ENCODE data around the gene RPS29.
A peak's percentile ranks its signal among the peaks of the same experiment; 100 is the strongest.
"Not testable (repeated sequence)": the region's sequence is repeated elsewhere in the genome, so short reads cannot be mapped to it uniquely, and the experiment has no call there.

Gene RPS29

GRCh38 chr14:49623387-49623786 is 37.2 kb upstream of the RPS29 start:
- in situ Hi-C loops (cut with HindIII; ENCODE audit: low pct_ligation_motif_present, low sequenced_read_pairs), result no loop called here
- no peak for TF ChIP-seq CTCF (IDR thresholded peaks at IDR 0.05; ENCODE audit: low read depth, low read length, missing control alignments)
- no peak for DNase-seq
- Histone ChIP-seq H3K27ac (no peak overlapping the region), H3K27me3 (replicated peaks) (no peaks in the 10 kb centered on the region), H3K4me3 (ENCODE audit: low read depth, low read length) (no peak overlapping the region), H3K36me3 (replicated peaks) (peaks cover 17% of the 10 kb centered on the region)

GRCh38 chr14:49622022-49622607 is 35.9 kb upstream of the RPS29 start:
- Histone ChIP-seq H3K27ac (no peak overlapping the region), H3K36me3 (replicated peaks) (peaks cover 19% of the 10 kb centered on the region), H3K4me3 (ENCODE audit: low read depth, low read length) (peak overlapping the region; percentile 88), H3K27me3 (replicated peaks) (no peaks in the 10 kb centered on the region)
- in situ Hi-C loops (cut with HindIII; ENCODE audit: low pct_ligation_motif_present, low sequenced_read_pairs), result no loop called here
- no peak for DNase-seq
- TF ChIP-seq CTCF (IDR thresholded peaks at IDR 0.05; ENCODE audit: low read depth, low read length, missing control alignments), result no peak

DNA sequence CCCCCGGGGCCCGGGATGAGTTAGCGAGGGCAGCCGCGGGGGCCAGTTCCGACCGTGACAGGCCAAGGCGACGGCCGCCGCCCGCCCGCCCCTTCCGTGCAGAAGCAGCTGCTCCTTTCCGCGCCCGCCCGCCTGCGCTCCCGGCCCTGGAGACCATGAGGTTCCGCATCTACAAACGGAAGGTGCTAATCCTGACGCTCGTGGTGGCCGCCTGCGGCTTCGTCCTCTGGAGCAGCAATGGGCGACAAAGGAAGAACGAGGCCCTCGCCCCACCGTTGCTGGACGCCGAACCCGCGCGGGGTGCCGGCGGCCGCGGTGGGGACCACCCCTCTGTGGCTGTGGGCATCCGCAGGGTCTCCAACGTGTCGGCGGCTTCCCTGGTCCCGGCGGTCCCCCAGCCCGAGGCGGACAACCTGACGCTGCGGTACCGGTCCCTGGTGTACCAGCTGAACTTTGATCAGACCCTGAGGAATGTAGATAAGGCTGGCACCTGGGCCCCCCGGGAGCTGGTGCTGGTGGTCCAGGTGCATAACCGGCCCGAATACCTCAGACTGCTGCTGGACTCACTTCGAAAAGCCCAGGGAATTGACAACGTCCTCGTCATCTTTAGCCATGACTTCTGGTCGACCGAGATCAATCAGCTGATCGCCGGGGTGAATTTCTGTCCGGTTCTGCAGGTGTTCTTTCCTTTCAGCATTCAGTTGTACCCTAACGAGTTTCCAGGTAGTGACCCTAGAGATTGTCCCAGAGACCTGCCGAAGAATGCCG is 35.1 kb upstream of the RPS29 start:
- Histone ChIP-seq H3K27me3 (replicated peaks) (no peaks in the 10 kb centered on the region), H3K4me3 (ENCODE audit: low read depth, low read length) (peak overlapping the region; percentile 88), H3K27ac (peak overlapping the region; percentile 94), H3K36me3 (replicated peaks) (peaks cover 17% of the 10 kb centered on the region)
- DNase-seq, result peak; percentile 60
- in situ Hi-C loops (cut with HindIII; ENCODE audit: low pct_ligation_motif_present, low sequenced_read_pairs), result no loop called here
- TF ChIP-seq CTCF (IDR thresholded peaks at IDR 0.05; ENCODE audit: low read depth, low read length, missing control alignments), result no peak

GRCh38 chr14:49620182-49621113 is 34.3 kb upstream of the RPS29 start, which contains the start of the genes MGAT2 and RPL36AL:
MGAT2 (plus strand) TSS chr14:49620799; CDS start chr14:49621269, 470 bp downstream.
RPL36AL (minus strand) TSS chr14:49620626; CDS start chr14:49619104, 1,522 bp downstream.
- H3K4me3 ChIP-seq (ENCODE audit: low read depth, low read length), result peak within 1 kb of the TSS; percentile 88
- peaks cover 14% of the 10 kb centered on the region for H3K36me3 ChIP-seq (replicated peaks)
- peak; percentile 56 for TF ChIP-seq CTCF (IDR thresholded peaks at IDR 0.05; ENCODE audit: low read depth, low read length, missing control alignments)
- no peaks in the 10 kb centered on the region for H3K27me3 ChIP-seq (replicated peaks)
- in situ Hi-C loops (cut with HindIII; ENCODE audit: low pct_ligation_motif_present, low sequenced_read_pairs), result no loop called here
- H3K27ac ChIP-seq, result peak within 1 kb of the TSS; percentile 94
- DNase-seq, result peak; percentile 99

DNA sequence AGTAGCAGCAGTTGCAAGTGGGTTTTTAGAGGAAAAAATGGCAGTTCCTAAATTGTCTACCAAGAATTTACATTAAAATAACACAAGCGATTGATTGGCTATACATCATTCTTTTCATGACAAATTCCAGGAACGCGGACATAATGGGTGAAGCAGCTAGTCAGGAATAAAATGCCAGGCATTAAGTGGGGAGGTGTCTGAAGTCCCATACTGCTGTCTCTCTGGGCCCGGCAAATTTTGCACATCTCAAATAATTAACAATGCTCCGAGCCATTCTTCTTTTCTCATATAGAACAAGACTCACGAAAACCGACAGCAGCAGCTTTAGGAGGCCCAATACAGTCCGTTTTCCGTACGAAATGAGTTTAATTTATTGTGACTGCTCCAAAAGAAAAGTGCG is 33.5 kb upstream of the RPS29 start:
- DNase-seq, result no peak
- Histone ChIP-seq H3K4me3 (ENCODE audit: low read depth, low read length) (peak overlapping the region; percentile 88), H3K36me3 (replicated peaks) (peaks cover 14% of the 10 kb centered on the region), H3K27me3 (replicated peaks) (no peaks in the 10 kb centered on the region), H3K27ac (peak overlapping the region; percentile 94)
- TF ChIP-seq CTCF (IDR thresholded peaks at IDR 0.05; ENCODE audit: low read depth, low read length, missing control alignments), result no peak
- in situ Hi-C loops (cut with HindIII; ENCODE audit: low pct_ligation_motif_present, low sequenced_read_pairs), result no loop called here

- DNase-seq; H3K27me3 ChIP-seq (replicated peaks); H3K27ac ChIP-seq; in situ Hi-C loops (cut with HindIII; ENCODE audit: low pct_ligation_motif_present, low sequenced_read_pairs): not testable (repeated sequence)
- peaks cover 14% of the 10 kb centered on the region for H3K36me3 ChIP-seq (replicated peaks)
- H3K4me3 ChIP-seq (ENCODE audit: low read depth, low read length), result peak overlapping the region; percentile 88
Measured at GRCh38 chr14:49619273-49619672, 33.1 kb upstream of the RPS29 start.
